HepG2 (cell line): ENCODE results near the gene MTHFR. TPM values are rescaled to one million over a fixed set of nuclear protein-coding genes. Genes with fewer than 3 reads are reported as not detected.

Experiments
- ADNP ChIP-seq: sonication (generic); formaldehyde crosslinking; IDR thresholded peaks from 2 replicates; pipeline ENCODE4 v1.4.0; 2020; ENCODE audit warnings: missing genetic modification reagents
- BCL6 ChIP-seq: IDR thresholded peaks from 2 replicates; pipeline ENCODE4 v1.6.1; 2016; ENCODE audit warnings: missing genetic modification reagents, missing compliant biosample characterization
- GABPA ChIP-seq, 2 experiments: IDR thresholded peaks; 2 replicates each; pipeline ENCODE4 v1.6.1; 2011 to 2016; ENCODE audit warnings: low read depth in 2 of 2, low read length in 1 of 2, missing biosample characterization in 1 of 2, missing genetic modification characterization in 1 of 2
- GLI4 ChIP-seq: sonication (generic); formaldehyde crosslinking; IDR thresholded peaks from 2 replicates; pipeline ENCODE4 v1.5.1; 2020; ENCODE audit warnings: missing genetic modification reagents, mild to moderate bottlenecking, moderate library complexity, borderline replicate concordance
- MNT ChIP-seq: fragments of 450-650 bp; IDR thresholded peaks from 2 replicates; pipeline ENCODE4 v1.6.1; 2016
- NKX3-1 ChIP-seq: sonication (generic); formaldehyde crosslinking; IDR thresholded peaks from 2 replicates; pipeline ENCODE4 v1.5.0; 2020; ENCODE audit warnings: missing genetic modification reagents
- POLR2G ChIP-seq: fragments of 200-400 bp; formaldehyde crosslinking; IDR thresholded peaks from 2 replicates; pipeline ENCODE4 v1.6.1; 2018; ENCODE audit warnings: mild to moderate bottlenecking, low read depth, low read length, moderate library complexity
- SAP130 ChIP-seq: IDR thresholded peaks from 2 replicates; pipeline ENCODE4 v1.6.1; 2016; ENCODE audit warnings: low read depth
- SMAD9 ChIP-seq: sonication (generic); formaldehyde crosslinking; IDR thresholded peaks from 2 replicates; pipeline ENCODE4 v1.5.1; 2020; ENCODE audit warnings: mild to moderate bottlenecking, missing genetic modification reagents
- SP2 ChIP-seq: sonication (generic); formaldehyde crosslinking; IDR thresholded peaks from 2 replicates; pipeline ENCODE4 v1.5.1; 2020; ENCODE audit warnings: mild to moderate bottlenecking, missing genetic modification reagents
- SP5 ChIP-seq: IDR thresholded peaks from 2 replicates; pipeline ENCODE4 v1.6.1; 2016; ENCODE audit warnings: low read depth, borderline replicate concordance
- TBX2 ChIP-seq: sonication (generic); formaldehyde crosslinking; IDR thresholded peaks from 2 replicates; pipeline ENCODE4 v1.5.0; 2020; ENCODE audit warnings: missing genetic modification reagents, mild to moderate bottlenecking, borderline replicate concordance
- TGIF2 ChIP-seq: IDR thresholded peaks from 2 replicates; pipeline ENCODE4 v1.6.1; 2016; ENCODE audit warnings: control low read depth, missing compliant biosample characterization
- XRCC5 ChIP-seq: fragments of 200-400 bp; formaldehyde crosslinking; optimal IDR thresholded peaks from 2 replicates; pipeline ENCODE3; 2017; ENCODE audit warnings: mild to moderate bottlenecking, low read length
- ZNF354B ChIP-seq: sonication (generic); formaldehyde crosslinking; IDR thresholded peaks from 2 replicates; pipeline ENCODE4 v1.8.0; 2022; ENCODE audit warnings: mild to moderate bottlenecking, missing genetic modification reagents
- polyA plus RNA-seq, 8 experiments: library from polyadenylated mRNA; depleted of rRNA in 3 of 8; stranded (reverse) in 7 of 8; unstranded in 1 of 8; fragments of >200 nt; fragmentation: Illumina TruSeq in 4 of 8; extraction: Trizol in 4 of 8; gene quantifications; 2 replicates each; pipeline versions ENCODE4 v1.2.1 to v1.2.3, GENCODE V29; 2011 to 2016; ENCODE audit warnings: low read depth in 4 of 8, missing spikeins in 1 of 8, mixed read lengths in 1 of 8; ENCODE audit not compliant: insufficient read depth in 1 of 8
- total RNA-seq, 5 experiments: library from RNA; depleted of rRNA; stranded (reverse); fragments of >200 nt; fragmentation: Illumina TruSeq; extraction: Trizol; gene quantifications; 2 replicates each; pipeline ENCODE4 v1.2.3, GENCODE V29; 2016; ENCODE audit warnings: low read depth in 1 of 5
- TF ChIP-seq, protein P1 (sequence below): sonication (generic); formaldehyde crosslinking; IDR thresholded peaks from 2 replicates; pipeline ENCODE4 v1.8.0; 2022; ENCODE audit warnings: mild to moderate bottlenecking, missing genetic modification reagents; ENCODE audit not compliant: insufficient replicate concordance

MTHFR gene
- total and polyA plus RNA-seq, 2 of the 13 experiments (the other 11 are each of a cell fraction or from before 2014, with no cell fraction given) = 3.8 to 8.2 TPM

DNA sequence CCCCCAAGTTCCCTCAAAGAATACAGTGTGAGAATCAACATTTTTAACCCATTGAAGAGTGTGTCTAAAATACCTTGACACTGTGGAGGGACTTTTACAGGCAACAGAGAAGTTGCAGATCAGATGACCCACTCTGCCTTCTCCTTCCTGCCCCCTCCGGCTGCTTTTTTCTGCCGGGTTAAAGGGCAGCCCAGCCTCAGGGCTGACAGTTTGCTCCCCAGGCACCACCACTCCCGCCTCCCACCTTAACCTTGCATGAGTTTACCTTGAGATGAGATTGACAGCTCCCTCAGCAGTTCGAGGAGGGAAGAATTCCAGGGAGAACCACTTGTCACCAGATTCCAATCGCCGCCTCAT is 3.2 kb downstream of the MTHFR start (continued):
- no peak for TF ChIP-seq NKX3-1 (CRISPR knock-in tag)
- no peak for TF ChIP-seq ADNP (CRISPR knock-in tag)
- TF ChIP-seq SP2 = no peak
- no peak for TF ChIP-seq TGIF2 (CRISPR knock-in tag)
- TF ChIP-seq GABPA (IDR thresholded peaks at IDR 0.05; ENCODE audit: low read depth, low read length) = peak; percentile 62
- peak; percentile 90 for TF ChIP-seq GABPA (CRISPR knock-in tag; IDR thresholded peaks at IDR 0.05; ENCODE audit: low read depth)
- TF ChIP-seq MNT = no peak
- no peak; the same call in 1 of the 2 replicates for TF ChIP-seq SAP130 (CRISPR knock-in tag)
- TF ChIP-seq ZNF354B = no peak
- TF ChIP-seq BCL6 (CRISPR knock-in tag) = no peak
- no peak for TF ChIP-seq SMAD9 (CRISPR knock-in tag)
- no peak for TF ChIP-seq XRCC5
- TF ChIP-seq TBX2 (CRISPR knock-in tag) = no peak
- TF ChIP-seq, protein P1, sequence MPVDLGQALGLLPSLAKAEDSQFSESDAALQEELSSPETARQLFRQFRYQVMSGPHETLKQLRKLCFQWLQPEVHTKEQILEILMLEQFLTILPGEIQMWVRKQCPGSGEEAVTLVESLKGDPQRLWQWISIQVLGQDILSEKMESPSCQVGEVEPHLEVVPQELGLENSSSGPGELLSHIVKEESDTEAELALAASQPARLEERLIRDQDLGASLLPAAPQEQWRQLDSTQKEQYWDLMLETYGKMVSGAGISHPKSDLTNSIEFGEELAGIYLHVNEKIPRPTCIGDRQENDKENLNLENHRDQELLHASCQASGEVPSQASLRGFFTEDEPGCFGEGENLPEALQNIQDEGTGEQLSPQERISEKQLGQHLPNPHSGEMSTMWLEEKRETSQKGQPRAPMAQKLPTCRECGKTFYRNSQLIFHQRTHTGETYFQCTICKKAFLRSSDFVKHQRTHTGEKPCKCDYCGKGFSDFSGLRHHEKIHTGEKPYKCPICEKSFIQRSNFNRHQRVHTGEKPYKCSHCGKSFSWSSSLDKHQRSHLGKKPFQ = no peak
- TF ChIP-seq POLR2G = no peak
- TF ChIP-seq GLI4 = no peak
- TF ChIP-seq SP5 = no peak
- TF ChIP-seq, all 625 proteins: peak for 7
